ENCODE data around the gene GPR25.

GRCh38 chr1:200857804-200858203, 15.0 kb upstream of the GPR25 start:
- TF ChIP-seq ARNTL (CRISPR knock-in tag; IDR thresholded peaks at IDR 0.05; ENCODE audit: borderline replicate concordance, low read depth) (no peak), ZFP30 (CRISPR knock-in tag; IDR thresholded peaks at IDR 0.05) (no peak), RARB (CRISPR knock-in tag; IDR thresholded peaks at IDR 0.05) (no peak)
